ENCODE data around the gene KIAA1671. TPM values are rescaled to one million over a fixed set of nuclear protein-coding genes. Genes with fewer than 3 reads are reported as not detected.

The KIAA1671 gene
- total RNA-seq, 4 donors from 2014 or later, result 30.6 to 52.7 (median 39.9) TPM

DNA sequence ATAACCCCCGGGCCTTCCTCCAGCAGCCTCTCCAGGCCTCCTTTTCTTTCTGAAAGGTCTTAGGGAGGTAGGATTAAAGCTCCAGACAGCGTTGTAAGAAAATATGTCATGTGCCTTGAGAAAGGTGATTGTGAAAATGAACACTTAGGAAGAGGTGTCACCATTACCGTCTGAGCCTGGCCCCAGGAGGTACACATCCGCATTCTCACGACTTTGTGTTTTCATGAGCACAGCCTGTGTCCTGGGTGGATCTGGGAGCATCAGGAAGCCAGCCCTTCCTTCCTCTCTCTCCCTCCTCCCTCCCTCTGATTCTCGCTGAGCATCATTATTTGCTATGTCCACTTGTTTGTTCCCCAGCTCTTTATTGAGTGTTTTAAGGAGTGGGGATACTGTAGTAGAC is 142.1 kb downstream of the KIAA1671 start:
- TF ChIP-seq EP300 (IDR thresholded peaks at IDR 0.05), result no peak
- no peak for TF ChIP-seq POLR2A (IDR thresholded peaks at IDR 0.05)
- TF ChIP-seq, protein P1, sequence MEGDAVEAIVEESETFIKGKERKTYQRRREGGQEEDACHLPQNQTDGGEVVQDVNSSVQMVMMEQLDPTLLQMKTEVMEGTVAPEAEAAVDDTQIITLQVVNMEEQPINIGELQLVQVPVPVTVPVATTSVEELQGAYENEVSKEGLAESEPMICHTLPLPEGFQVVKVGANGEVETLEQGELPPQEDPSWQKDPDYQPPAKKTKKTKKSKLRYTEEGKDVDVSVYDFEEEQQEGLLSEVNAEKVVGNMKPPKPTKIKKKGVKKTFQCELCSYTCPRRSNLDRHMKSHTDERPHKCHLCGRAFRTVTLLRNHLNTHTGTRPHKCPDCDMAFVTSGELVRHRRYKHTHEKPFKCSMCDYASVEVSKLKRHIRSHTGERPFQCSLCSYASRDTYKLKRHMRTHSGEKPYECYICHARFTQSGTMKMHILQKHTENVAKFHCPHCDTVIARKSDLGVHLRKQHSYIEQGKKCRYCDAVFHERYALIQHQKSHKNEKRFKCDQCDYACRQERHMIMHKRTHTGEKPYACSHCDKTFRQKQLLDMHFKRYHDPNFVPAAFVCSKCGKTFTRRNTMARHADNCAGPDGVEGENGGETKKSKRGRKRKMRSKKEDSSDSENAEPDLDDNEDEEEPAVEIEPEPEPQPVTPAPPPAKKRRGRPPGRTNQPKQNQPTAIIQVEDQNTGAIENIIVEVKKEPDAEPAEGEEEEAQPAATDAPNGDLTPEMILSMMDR (IDR thresholded peaks at IDR 0.05), result no peak
- WGBS, 2 donors, result 76 to 77% methylated on average over 6 of the region's 6 CpGs
- H3K4me1 ChIP-seq, result peaks cover 0 to 15% (median 0%) of the 10 kb centered on the region in 4 donors
- no peaks in the 10 kb centered on the region for H3K36me3 ChIP-seq
- H3K9me3 ChIP-seq, result no peaks in the 10 kb centered on the region
- H3K27ac ChIP-seq, result no peak overlapping the region
- no peaks in the 10 kb centered on the region for H3K27me3 ChIP-seq
- DNase-seq (ENCODE audit: low spot score in 2 of 2), result no peak
- no peak overlapping the region for H3K4me3 ChIP-seq

DNA sequence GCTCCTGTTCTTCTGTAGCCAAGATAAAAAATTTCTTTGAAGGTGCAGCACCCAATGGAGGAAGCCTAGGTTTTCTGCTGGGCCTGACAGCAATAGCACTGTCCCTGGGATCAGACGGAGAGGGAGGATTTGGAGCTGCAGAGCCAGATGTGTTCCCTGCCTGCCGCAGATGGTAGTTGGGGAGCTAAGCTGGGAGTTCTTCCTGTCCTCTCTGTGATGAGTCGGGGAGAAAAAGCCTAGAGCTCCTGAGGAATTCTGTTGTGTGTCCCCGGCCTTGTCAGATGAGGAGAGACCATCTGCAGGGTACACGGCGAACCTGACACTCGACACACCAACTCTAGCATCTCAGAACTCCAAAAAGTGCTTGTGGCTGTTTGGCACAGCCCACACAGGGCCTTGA is 143.4 kb downstream of the KIAA1671 start:
- Histone ChIP-seq H3K27me3 (no peaks in the 10 kb centered on the region), H3K36me3 (no peaks in the 10 kb centered on the region), H3K9me3 (no peaks in the 10 kb centered on the region), H3K27ac (no peak overlapping the region), H3K4me3 (no peak overlapping the region), H3K4me1 (peaks cover 0 to 21% (median 0%) of the 10 kb centered on the region in 4 donors)
- TF ChIP-seq POLR2A (IDR thresholded peaks at IDR 0.05) (no peak), EP300 (IDR thresholded peaks at IDR 0.05) (no peak)
- TF ChIP-seq, protein P1 (IDR thresholded peaks at IDR 0.05), result no peak
- 66 to 85% methylated on average over 7 of the region's 7 CpGs for WGBS, 2 donors
- no peak for DNase-seq (ENCODE audit: low spot score in 2 of 2)

DNA sequence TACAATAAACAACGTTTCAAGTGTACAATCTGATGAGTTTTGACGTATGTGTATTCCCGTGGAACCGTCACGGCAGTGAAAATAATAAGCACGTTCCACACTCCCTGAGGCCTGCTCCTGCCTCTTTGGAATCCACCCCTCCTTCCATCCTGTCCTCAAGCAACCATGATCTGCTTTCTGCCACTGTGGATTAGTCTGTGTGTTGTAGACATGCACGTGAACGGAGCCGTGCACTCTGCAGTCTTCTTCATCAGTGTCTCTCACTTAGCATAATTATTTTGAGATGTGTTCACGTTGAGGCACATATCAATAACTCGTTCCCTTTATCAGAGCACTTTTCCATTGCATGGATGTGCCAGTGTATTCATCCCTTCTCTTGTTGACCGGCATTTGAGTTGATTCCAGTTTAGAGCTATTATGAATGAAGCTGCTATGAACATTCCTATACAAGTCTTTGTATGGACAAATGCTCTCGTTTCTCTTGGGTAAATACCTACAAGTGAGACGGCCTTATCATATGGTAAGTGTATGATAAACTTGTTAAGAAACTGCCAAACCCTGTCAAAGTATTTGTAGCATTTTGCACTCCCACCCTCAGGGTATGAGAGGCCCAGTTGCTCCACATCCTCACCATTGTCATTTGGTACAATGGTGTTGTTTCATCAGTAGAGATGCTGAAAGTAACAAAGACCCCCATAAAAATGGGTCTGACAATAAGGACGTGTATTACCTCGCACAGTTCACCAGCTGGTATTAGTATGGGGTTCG is 144.3 kb downstream of the KIAA1671 start:
- Histone ChIP-seq H3K4me1 (peaks cover 0 to 25% (median 0%) of the 10 kb centered on the region in 4 donors), H3K27ac (no peak overlapping the region), H3K4me3 (no peak overlapping the region), H3K36me3 (no peaks in the 10 kb centered on the region), H3K9me3 (no peaks in the 10 kb centered on the region), H3K27me3 (no peaks in the 10 kb centered on the region)
- no peak for DNase-seq (ENCODE audit: low spot score in 2 of 2)
- TF ChIP-seq EP300 (IDR thresholded peaks at IDR 0.05) (no peak), POLR2A (IDR thresholded peaks at IDR 0.05) (no peak)
- TF ChIP-seq, protein P1 (IDR thresholded peaks at IDR 0.05), result no peak
- 64 to 71% methylated on average over 17 of the region's 17 CpGs for WGBS, 2 donors

DNA sequence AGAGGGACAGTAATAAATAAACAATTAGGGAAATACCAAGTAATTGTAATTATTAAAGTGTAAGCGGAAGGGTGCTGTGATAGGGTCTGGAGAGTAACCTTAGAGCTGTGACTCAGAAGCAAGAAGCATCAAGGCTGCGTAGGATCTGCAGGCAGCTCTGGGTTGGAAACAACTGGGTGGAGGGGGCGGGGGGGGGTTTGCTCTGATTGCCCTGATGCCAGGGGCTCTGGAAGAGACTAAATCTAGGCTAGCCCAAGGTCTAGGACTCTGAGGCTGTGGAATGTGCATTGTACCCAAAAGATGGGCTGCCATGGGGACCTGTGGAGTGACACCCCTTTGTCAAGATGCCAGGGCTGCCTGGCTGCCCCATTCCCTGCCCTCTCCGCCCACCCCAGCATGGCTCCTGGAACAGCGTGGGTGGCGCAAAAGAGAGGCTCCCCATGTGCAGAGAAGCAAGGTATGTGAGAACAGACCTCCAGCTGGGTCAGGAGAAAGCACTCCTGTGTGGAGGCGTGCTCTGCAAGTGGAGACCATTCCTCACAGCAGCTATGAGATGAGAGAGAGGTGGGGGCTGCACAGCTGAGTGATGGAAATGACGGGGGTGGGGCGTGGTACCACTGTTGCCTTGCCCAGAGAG is 146.0 kb downstream of the KIAA1671 start:
- H3K36me3 ChIP-seq, result no peaks in the 10 kb centered on the region
- H3K9me3 ChIP-seq, result no peaks in the 10 kb centered on the region
- TF ChIP-seq, protein P1 (IDR thresholded peaks at IDR 0.05), result no peak
- no peak for TF ChIP-seq POLR2A (IDR thresholded peaks at IDR 0.05)
- no peak for TF ChIP-seq EP300 (IDR thresholded peaks at IDR 0.05)
- H3K27me3 ChIP-seq, result no peaks in the 10 kb centered on the region
- H3K4me1 ChIP-seq, result peaks cover 0 to 16% (median 0%) of the 10 kb centered on the region in 4 donors
- no peak for DNase-seq (ENCODE audit: low spot score in 2 of 2)
- WGBS, 2 donors, result 73 to 87% methylated on average over 9 of the region's 9 CpGs
- no peak overlapping the region for H3K4me3 ChIP-seq
- H3K27ac ChIP-seq, result no peak overlapping the region

DNA sequence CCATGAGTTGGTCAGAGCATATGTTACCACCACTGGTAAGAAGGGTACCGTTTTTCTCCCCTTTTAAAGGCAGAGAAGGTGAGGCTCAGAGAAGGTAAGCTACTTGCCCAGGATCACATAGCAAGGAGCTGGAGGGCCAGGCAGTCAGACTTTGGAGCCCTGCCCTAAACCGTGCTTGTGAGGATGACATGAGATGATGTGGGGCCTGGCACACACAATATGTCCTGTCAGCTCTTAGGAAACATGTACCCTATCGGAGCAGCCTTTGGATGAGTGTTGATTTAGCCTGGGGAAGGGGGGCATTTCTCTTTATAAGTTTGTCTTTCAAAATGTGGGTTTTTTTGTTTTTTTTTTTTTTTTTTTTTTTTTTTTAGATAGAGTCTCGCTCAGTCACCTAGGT is 146.7 kb downstream of the KIAA1671 start:
- no peaks in the 10 kb centered on the region for H3K27me3 ChIP-seq
- no peak for DNase-seq (ENCODE audit: low spot score in 2 of 2)
- 73 to 81% methylated on average over 4 of the region's 4 CpGs for WGBS, 2 donors
- H3K4me1 ChIP-seq, result peaks cover 0 to 16% (median 0%) of the 10 kb centered on the region in 4 donors
- no peaks in the 10 kb centered on the region for H3K9me3 ChIP-seq
- no peak overlapping the region for H3K27ac ChIP-seq
- H3K4me3 ChIP-seq, result no peak overlapping the region
- TF ChIP-seq POLR2A (IDR thresholded peaks at IDR 0.05), result no peak
- no peaks in the 10 kb centered on the region for H3K36me3 ChIP-seq
